NCI-H2227 treated with DMSO at 0.1 percent for 48 hours (cell line): ENCODE results near the gene DMXL2.

Experiments
- DNase-seq: peaks from one replicate; lab custom pipeline; 2025; lab: John Stamatoyannopoulos, UW

The DMXL2 gene

DNA sequence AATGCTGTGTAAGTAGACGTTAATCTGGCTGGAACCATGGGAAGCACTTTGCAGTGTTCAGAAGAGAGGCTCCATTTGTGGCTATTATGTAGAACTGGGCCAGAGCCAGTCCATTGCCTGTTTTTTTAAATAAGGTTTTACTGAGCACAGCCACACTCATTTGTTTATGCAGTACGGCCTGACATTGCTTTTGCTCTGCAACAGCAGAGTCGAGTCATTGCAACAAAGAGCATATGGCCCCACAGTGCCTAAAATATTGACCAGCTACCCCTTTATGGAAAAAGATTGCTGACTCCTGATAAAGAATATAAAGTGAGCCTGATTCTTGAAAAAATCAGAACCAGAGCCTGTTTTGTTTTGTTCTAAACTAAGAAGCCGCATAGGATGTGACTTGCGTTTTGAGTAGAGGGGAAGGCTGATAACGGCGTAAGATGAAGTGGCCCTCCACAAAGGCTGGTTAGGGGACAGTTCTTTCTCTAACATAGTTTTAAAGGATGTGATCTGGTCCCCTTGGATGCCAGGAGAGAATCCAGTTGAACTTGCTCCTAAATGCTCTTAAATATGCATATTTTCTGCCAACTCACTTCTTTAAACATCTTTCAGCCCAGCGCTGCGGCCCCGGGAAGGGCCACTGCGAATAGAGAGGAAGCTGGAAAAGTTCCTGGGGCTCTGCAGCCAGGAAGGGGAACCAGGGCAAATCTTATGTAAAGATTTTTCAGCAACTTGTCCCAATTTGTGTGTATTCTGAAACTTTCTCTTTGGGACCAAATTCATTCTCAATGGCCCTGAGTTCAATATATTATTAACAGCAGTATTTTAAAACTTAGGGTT is 216.7 kb downstream of the DMXL2 start:
- DNase-seq, result no peak

DNA sequence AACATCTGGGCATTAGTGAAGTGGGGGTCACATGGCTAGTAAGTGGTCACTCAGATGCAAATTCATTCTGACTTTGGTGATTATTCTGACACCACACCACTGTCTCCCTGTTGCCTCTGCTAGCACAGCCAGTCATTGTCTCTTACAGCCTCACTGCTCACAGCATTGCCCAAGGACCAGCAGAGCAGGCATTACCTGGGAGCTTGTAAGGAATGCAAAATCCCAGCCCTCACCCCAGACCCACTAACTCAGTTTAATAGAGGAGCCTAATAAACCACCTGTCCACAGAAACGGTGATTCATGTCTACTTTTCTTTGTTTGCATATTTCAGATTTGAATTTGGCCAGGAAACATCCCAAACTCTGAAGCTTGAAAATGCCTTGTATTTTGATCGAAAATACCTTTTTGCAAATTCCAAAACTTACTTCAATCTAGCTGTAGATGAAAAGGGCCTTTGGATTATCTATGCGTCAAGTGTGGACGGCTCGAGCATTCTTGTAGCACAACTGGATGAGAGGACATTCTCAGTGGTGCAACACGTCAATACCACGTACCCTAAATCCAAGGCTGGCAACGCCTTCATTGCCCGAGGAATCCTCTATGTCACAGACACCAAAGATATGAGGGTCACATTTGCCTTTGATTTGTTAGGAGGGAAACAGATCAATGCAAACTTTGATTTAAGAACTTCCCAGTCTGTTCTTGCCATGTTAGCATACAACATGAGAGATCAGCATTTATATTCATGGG is 218.4 kb downstream of the DMXL2 start:
- no peak for DNase-seq

DNA sequence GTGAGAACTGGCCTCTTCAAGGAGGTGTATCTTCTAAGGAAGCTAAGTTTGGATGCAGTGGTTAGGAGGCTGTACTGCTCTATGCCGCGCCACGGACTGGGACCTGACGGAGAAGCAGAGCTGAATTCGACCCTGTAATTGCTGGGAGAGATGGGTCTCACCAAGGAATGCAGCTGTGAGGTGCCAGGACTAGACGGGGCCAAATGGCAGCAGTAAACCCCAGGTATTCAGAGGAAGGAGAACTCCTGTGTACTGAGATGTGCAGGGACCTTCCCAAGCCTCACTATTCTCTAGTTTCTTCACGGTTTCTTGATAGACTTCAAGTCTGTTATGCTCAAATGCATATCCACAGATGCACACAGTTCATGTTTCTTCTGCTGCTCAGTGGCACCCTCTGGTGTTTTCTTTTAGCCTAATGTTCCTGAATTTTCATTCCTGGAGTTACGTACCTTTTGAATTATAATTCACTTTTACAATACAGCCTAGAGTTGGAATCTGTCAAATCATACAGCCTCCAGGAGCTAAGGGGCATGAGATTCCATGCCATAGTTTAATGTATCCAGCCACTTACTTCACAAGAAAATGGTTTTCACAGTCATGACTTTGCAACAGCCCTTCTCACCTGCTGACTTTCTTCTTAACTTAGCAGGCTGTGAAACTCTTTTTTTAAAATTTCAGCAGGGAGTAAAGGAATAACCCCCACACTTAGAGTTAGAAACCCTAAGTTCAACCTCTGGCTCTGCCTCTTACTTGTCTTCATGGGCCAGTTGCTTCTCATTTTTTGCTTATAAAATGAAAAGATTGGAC is 219.3 kb downstream of the DMXL2 start:
- DNase-seq, result no peak

DNA sequence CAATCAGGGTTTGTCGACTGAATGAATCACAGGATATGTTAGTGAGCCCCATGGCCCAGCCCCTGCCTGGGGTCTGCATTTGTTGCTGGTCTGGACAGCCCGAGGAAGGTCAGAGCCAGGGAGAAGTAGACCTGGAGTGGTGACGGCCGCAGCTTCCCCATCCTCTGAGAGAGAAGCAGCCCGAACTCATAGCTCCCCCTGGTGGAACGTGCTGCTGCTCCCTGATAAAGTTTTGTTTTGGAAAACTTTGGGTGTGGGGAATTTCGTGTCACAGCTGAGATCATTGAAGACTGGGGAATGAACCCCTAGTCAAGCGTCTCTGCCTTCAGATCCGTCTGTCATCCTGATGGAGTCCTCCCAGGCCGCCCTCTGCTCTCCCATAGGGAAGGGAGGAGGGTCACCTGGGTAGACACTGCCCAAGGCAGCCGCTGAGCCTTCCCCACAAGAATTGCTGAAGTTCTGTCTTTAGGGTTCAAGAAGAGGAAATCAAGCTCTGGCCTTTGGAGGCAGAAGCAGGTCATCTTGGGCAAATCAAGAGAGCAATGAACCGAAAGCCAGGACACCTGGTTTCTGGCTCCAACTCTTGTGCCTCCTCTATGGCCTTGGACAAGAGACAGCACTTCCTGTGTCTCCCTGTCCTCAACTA is 220.6 kb downstream of the DMXL2 start:
- no peak for DNase-seq

GRCh38 chr15:51401051-51401780 is 221.4 kb downstream of the DMXL2 start:
- DNase-seq, result no peak

- DNase-seq, result no peak
Measured at GRCh38 chr15:51398626-51399025, 223.9 kb downstream of the DMXL2 start.
